ENCODE results near the gene THBS1.

Gene THBS1

GRCh38 chr15:39584266-39584659, 3.4 kb downstream of the THBS1 start:
- H3K36me3 ChIP-seq (ENCODE audit: insufficient read depth, low read length), result peaks cover 71% of the 10 kb centered on the region
- H3K4me1 ChIP-seq (ENCODE audit: insufficient read depth, low read length), result peaks cover 62% of the 10 kb centered on the region
- H3K4me3 ChIP-seq (ENCODE audit: low read depth in 1 of 2, low read length in 2 of 2), result peak overlapping the region; percentile 63 to 66
- H3K27ac ChIP-seq (ENCODE audit: low read depth, low read length), result peak overlapping the region; percentile 67
- H3K9ac ChIP-seq (ENCODE audit: low read length), result no peak overlapping the region
- H3K9me3 ChIP-seq (ENCODE audit: low read length), result no peaks in the 10 kb centered on the region
- no peaks in the 10 kb centered on the region for H3K27me3 ChIP-seq (ENCODE audit: control insufficient read depth in 1 of 2, insufficient read depth in 2 of 2, low read length in 2 of 2)

DNA sequence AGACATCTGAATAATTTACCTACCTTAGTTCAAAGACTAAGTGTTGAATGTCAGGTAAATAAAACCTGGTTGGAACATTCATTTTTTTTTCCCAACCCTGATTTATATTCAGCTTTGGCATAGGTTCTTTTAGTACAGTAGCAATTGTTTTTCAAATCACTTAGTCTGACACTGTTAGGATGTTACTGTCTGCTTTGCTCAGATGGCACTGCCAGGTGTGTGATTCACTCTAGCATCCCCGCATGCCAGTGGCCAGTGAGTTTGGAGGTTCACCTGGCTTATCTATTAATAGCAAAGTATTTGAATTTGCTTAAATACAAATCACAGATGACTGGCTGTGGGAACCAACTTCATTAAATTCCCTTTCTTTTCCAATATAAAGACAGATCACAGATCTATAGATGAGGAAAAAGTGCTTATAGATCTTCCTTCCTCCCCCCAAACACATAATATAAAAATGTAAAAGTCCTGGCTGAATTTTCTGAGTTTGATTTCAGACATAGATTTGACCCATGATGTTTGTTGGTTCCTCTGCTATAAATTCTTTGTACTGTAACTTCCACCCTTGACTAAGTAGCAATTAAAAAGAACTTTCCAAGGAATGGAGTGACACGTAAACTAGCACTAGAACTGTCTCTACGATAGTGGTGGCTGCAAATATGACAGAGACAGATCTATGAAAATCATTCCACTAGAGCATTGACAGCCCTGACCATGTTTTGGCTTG, 3.9 kb downstream of the THBS1 start:
- H3K4me3 ChIP-seq (ENCODE audit: low read depth in 1 of 2, low read length in 2 of 2), result peak overlapping the region in 1 of 2 donors; percentile 63
- H3K4me1 ChIP-seq (ENCODE audit: insufficient read depth, low read length), result peaks cover 63% of the 10 kb centered on the region
- no peaks in the 10 kb centered on the region for H3K9me3 ChIP-seq (ENCODE audit: low read length)
- no peak overlapping the region for H3K9ac ChIP-seq (ENCODE audit: low read length)
- H3K27ac ChIP-seq (ENCODE audit: low read depth, low read length), result peak overlapping the region; percentile 67
- peaks cover 77% of the 10 kb centered on the region for H3K36me3 ChIP-seq (ENCODE audit: insufficient read depth, low read length)
- no peaks in the 10 kb centered on the region for H3K27me3 ChIP-seq (ENCODE audit: control insufficient read depth in 1 of 2, insufficient read depth in 2 of 2, low read length in 2 of 2)

GRCh38 chr15:39585389-39585841, 4.5 kb downstream of the THBS1 start:
- Histone ChIP-seq H3K36me3 (ENCODE audit: insufficient read depth, low read length) (peaks cover 83% of the 10 kb centered on the region), H3K9ac (ENCODE audit: low read length) (no peak overlapping the region), H3K4me3 (ENCODE audit: low read depth in 1 of 2, low read length in 2 of 2) (peak overlapping the region in 1 of 2 donors; percentile 8), H3K27ac (ENCODE audit: low read depth, low read length) (peak overlapping the region; percentile 16), H3K9me3 (ENCODE audit: low read length) (no peaks in the 10 kb centered on the region), H3K4me1 (ENCODE audit: insufficient read depth, low read length) (peaks cover 63% of the 10 kb centered on the region), H3K27me3 (ENCODE audit: control insufficient read depth in 1 of 2, insufficient read depth in 2 of 2, low read length in 2 of 2) (no peaks in the 10 kb centered on the region)

- Histone ChIP-seq H3K27ac (ENCODE audit: low read depth, low read length) (peak overlapping the region; percentile 16), H3K9me3 (ENCODE audit: low read length) (no peaks in the 10 kb centered on the region), H3K4me3 (ENCODE audit: low read depth in 1 of 2, low read length in 2 of 2) (no peak overlapping the region), H3K36me3 (ENCODE audit: insufficient read depth, low read length) (peaks cover 88% of the 10 kb centered on the region), H3K27me3 (ENCODE audit: control insufficient read depth in 1 of 2, insufficient read depth in 2 of 2, low read length in 2 of 2) (no peaks in the 10 kb centered on the region), H3K9ac (ENCODE audit: low read length) (no peak overlapping the region), H3K4me1 (ENCODE audit: insufficient read depth, low read length) (peaks cover 63% of the 10 kb centered on the region)
These were observed 5.0 kb downstream of the THBS1 start for GRCh38 chr15:39585871-39586301.

DNA sequence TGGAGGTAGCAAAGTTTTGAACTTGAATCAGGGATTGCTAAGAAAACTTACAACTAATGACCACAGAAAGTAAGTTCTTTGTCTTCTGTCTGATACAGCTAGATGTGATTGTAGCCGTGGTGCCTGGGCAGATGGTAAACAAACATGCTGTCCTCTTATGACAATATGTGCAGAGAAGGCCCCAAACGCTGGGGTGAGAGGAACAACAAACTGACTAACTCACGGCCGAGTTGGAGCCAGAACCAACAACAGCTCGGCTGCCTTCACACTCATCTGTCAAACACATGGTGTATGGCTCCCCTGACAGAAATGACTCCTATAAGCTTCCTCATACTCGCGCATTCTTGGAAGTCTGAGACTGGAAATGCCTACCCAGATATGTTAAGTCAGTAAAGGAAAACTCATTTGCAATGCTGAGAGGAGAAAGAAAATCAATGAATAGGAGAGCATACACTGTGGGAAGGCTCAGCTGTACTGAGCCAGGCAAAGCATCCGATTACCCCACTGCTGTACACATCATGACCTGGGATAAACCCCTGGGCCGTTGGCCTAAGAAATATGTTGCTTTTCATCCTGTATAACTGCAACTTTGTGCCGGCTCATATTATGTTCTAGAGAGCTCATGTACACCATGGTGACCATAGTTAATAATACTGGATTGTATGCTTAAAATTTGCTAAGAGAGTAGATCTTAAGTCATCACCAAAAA, 5.7 kb downstream of the THBS1 start:
- H3K36me3 ChIP-seq (ENCODE audit: insufficient read depth, low read length), result peaks cover 94% of the 10 kb centered on the region
- no peak overlapping the region for H3K9ac ChIP-seq (ENCODE audit: low read length)
- H3K4me3 ChIP-seq (ENCODE audit: low read depth in 1 of 2, low read length in 2 of 2), result no peak overlapping the region
- peak overlapping the region; percentile 52 for H3K27ac ChIP-seq (ENCODE audit: low read depth, low read length)
- peaks cover 68% of the 10 kb centered on the region for H3K4me1 ChIP-seq (ENCODE audit: insufficient read depth, low read length)
- no peaks in the 10 kb centered on the region for H3K27me3 ChIP-seq (ENCODE audit: control insufficient read depth in 1 of 2, insufficient read depth in 2 of 2, low read length in 2 of 2)
- H3K9me3 ChIP-seq (ENCODE audit: low read length), result no peaks in the 10 kb centered on the region

DNA sequence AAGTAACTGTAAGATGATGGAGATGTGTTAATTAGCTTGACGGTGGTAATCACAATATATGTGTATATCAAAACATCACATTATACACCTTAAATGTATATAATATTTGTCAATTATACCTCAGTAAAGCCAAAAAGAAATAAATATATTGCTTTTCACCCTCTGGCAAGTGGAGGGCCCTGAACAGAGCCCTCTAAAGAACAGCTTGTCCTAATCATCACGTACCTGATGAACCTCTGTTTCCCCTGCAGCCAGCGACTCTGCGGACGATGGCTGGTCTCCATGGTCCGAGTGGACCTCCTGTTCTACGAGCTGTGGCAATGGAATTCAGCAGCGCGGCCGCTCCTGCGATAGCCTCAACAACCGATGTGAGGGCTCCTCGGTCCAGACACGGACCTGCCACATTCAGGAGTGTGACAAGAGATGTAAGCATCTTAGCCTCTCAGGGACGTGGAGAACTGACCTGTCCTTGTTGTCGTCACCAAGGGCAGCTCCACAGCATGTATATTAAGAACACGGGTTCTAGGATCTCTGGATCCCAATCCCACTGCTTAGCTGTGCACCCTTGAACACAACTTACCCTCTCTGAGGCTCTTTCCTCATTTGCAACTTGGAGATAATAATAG, 6.3 kb downstream of the THBS1 start:
- Histone ChIP-seq H3K27ac (ENCODE audit: low read depth, low read length) (peak overlapping the region; percentile 52), H3K27me3 (ENCODE audit: control insufficient read depth in 1 of 2, insufficient read depth in 2 of 2, low read length in 2 of 2) (no peaks in the 10 kb centered on the region), H3K4me3 (ENCODE audit: low read depth in 1 of 2, low read length in 2 of 2) (no peak overlapping the region), H3K9ac (ENCODE audit: low read length) (no peak overlapping the region), H3K9me3 (ENCODE audit: low read length) (no peaks in the 10 kb centered on the region), H3K4me1 (ENCODE audit: insufficient read depth, low read length) (peaks cover 68% of the 10 kb centered on the region), H3K36me3 (ENCODE audit: insufficient read depth, low read length) (peaks cover 100% of the 10 kb centered on the region)

GRCh38 chr15:39587731-39588530, 7.1 kb downstream of the THBS1 start:
- H3K4me3 ChIP-seq (ENCODE audit: low read depth in 1 of 2, low read length in 2 of 2), result no peak overlapping the region
- no peaks in the 10 kb centered on the region for H3K27me3 ChIP-seq (ENCODE audit: control insufficient read depth in 1 of 2, insufficient read depth in 2 of 2, low read length in 2 of 2)
- H3K27ac ChIP-seq (ENCODE audit: low read depth, low read length), result peak overlapping the region; percentile 52
- peaks cover 100% of the 10 kb centered on the region for H3K36me3 ChIP-seq (ENCODE audit: insufficient read depth, low read length)
- no peak overlapping the region for H3K9ac ChIP-seq (ENCODE audit: low read length)
- no peaks in the 10 kb centered on the region for H3K9me3 ChIP-seq (ENCODE audit: low read length)
- peaks cover 63% of the 10 kb centered on the region for H3K4me1 ChIP-seq (ENCODE audit: insufficient read depth, low read length)

DNA sequence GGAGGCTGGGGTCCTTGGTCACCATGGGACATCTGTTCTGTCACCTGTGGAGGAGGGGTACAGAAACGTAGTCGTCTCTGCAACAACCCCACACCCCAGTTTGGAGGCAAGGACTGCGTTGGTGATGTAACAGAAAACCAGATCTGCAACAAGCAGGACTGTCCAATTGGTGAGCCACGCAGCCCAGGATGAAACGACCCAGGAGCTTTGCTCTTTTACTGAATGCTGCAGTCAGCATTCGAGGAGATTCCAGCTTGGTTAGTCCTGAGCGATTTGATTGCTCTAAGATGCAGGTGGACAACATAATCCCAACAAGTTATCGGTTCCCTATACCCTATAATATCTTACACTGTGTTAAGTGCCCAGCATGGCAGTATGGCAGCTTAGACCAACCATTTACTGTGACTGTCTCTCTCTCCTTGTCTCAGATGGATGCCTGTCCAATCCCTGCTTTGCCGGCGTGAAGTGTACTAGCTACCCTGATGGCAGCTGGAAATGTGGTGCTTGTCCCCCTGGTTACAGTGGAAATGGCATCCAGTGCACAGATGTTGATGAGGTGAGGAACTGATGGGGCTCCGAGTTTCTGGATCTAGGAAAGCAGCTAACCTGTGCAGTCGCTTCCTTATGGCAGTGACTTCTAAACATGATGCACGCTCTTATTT, 7.8 kb downstream of the THBS1 start:
- Histone ChIP-seq H3K9me3 (ENCODE audit: low read length) (no peaks in the 10 kb centered on the region), H3K4me1 (ENCODE audit: insufficient read depth, low read length) (peaks cover 59% of the 10 kb centered on the region), H3K27ac (ENCODE audit: low read depth, low read length) (no peak overlapping the region), H3K27me3 (ENCODE audit: control insufficient read depth in 1 of 2, insufficient read depth in 2 of 2, low read length in 2 of 2) (no peaks in the 10 kb centered on the region), H3K4me3 (ENCODE audit: low read depth in 1 of 2, low read length in 2 of 2) (no peak overlapping the region), H3K9ac (ENCODE audit: low read length) (no peak overlapping the region), H3K36me3 (ENCODE audit: insufficient read depth, low read length) (peaks cover 100% of the 10 kb centered on the region)

DNA sequence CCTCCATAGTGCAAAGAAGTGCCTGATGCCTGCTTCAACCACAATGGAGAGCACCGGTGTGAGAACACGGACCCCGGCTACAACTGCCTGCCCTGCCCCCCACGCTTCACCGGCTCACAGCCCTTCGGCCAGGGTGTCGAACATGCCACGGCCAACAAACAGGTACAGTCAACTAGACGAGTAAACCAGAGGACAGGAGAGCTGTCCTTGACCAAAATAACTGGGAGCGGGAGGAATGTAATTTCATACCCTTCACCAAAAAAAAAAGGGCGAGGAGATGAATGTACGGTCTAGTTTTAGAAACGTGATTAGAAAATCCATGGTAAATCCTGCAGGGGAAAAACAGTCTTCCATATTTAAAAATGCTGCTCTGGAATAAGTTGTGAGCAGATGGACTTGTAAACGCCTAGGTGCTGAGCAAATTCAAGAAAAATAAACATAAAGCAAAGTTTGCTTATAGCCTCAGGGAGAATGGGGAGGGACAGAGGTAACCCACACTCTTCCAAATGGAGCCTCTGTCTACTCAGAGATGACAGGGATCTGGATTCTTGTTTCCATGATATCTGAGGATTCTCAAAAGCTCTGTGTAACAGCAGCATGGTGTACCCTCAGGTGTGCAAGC, 8.4 kb downstream of the THBS1 start:
- Histone ChIP-seq H3K36me3 (ENCODE audit: insufficient read depth, low read length) (peaks cover 100% of the 10 kb centered on the region), H3K4me1 (ENCODE audit: insufficient read depth, low read length) (peaks cover 59% of the 10 kb centered on the region), H3K4me3 (ENCODE audit: low read depth in 1 of 2, low read length in 2 of 2) (no peak overlapping the region), H3K27ac (ENCODE audit: low read depth, low read length) (no peak overlapping the region), H3K9me3 (ENCODE audit: low read length) (no peaks in the 10 kb centered on the region), H3K9ac (ENCODE audit: low read length) (no peak overlapping the region), H3K27me3 (ENCODE audit: control insufficient read depth in 1 of 2, insufficient read depth in 2 of 2, low read length in 2 of 2) (no peaks in the 10 kb centered on the region)

- Histone ChIP-seq H3K27me3 (ENCODE audit: control insufficient read depth in 1 of 2, insufficient read depth in 2 of 2, low read length in 2 of 2) (no peaks in the 10 kb centered on the region), H3K4me1 (ENCODE audit: insufficient read depth, low read length) (peaks cover 54% of the 10 kb centered on the region), H3K9me3 (ENCODE audit: low read length) (no peaks in the 10 kb centered on the region), H3K9ac (ENCODE audit: low read length) (no peak overlapping the region), H3K27ac (ENCODE audit: low read depth, low read length) (no peak overlapping the region), H3K36me3 (ENCODE audit: insufficient read depth, low read length) (peaks cover 100% of the 10 kb centered on the region), H3K4me3 (ENCODE audit: low read depth in 1 of 2, low read length in 2 of 2) (no peak overlapping the region)
These were observed 9.2 kb downstream of the THBS1 start for GRCh38 chr15:39589815-39590644.

Data from muscle layer of colon (tissue), 2 donors.